H1 (cell line): Measurements from ENCODE around the gene FOXE1. TPM values are rescaled to one million over a fixed set of nuclear protein-coding genes. Genes with fewer than 3 reads are reported as not detected.

Source experiments
- EZH2 ChIP-seq: fragments of 200-600 bp; sonication (generic); IDR thresholded peaks from 2 replicates; pipeline ENCODE4 v1.7.1; 2012; ENCODE audit warnings: low read depth, mild to moderate bottlenecking, moderate library complexity, low read length, inconsistent platforms; ENCODE audit not compliant: severe bottlenecking
- KDM4A ChIP-seq: IDR thresholded peaks from one replicate; pipeline ENCODE4 v1.7.1; 2012; ENCODE audit warnings: low read depth, mild to moderate bottlenecking, moderate library complexity, low read length, inconsistent platforms; ENCODE audit not compliant: severe bottlenecking
- KDM5A ChIP-seq: fragments of 200-600 bp; IDR thresholded peaks from 2 replicates; pipeline ENCODE4 v1.7.1; 2012; ENCODE audit warnings: mild to moderate bottlenecking, low read length, inconsistent platforms, mixed read lengths
- NRF1 ChIP-seq: IDR thresholded peaks from 2 replicates; pipeline ENCODE4 v1.6.1; 2011; ENCODE audit warnings: mild to moderate bottlenecking, low read depth, low read length, improper control_type of control experiment
- RXRA ChIP-seq: IDR thresholded peaks from 2 replicates; pipeline ENCODE4 v1.6.1; 2011; ENCODE audit warnings: low read depth, mild to moderate bottlenecking, low read length, moderate library complexity; ENCODE audit not compliant: insufficient read depth
- SP1 ChIP-seq: IDR thresholded peaks from 2 replicates; pipeline ENCODE4 v1.6.1; 2011; ENCODE audit warnings: low read depth, low read length
- YY1 ChIP-seq: IDR thresholded peaks from 2 replicates; pipeline ENCODE4 v1.6.1; 2011; ENCODE audit warnings: low read depth, mild to moderate bottlenecking, low read length
- polyA plus RNA-seq, 7 experiments: library from polyadenylated mRNA; depleted of rRNA in 3 of 7; stranded (reverse) in 5 of 7; unstranded in 2 of 7; fragments of >200 nt in 5 of 7; fragments of 200-250 nt in 2 of 7; gene quantifications; 1 replicate in 5 of 7; 2 replicates in 1 of 7; 4 replicates in 1 of 7; pipeline versions ENCODE4 v1.2.1 to v1.2.3, GENCODE V29; 2011 to 2013; ENCODE audit warnings: missing spikeins in 2 of 7, mixed read lengths in 2 of 7
- total RNA-seq: library from RNA; stranded (reverse); fragmentation: NEBNext Ultra II Directional; extraction: Animal tissue kit (Norgen Biotek cat#: 25700); gene quantifications from 2 replicates; pipeline ENCODE4 v1.2.1, GENCODE V29; 2021

FOXE1 gene
- total and polyA plus RNA-seq, 2 of the 8 experiments (the other 6 are each of a cell fraction or from before 2014, with no cell fraction given) = 0.03 TPM; not detected in 1

GRCh38 chr9:97853844-97854695 lies 1.0 kb downstream of the FOXE1 start (continued):
- TF ChIP-seq EZH2 (peak; percentile 47), KDM5A (no peak), SP1 (no peak), NRF1 (peak; percentile 42), KDM4A (peak; percentile 5), YY1 (peak; percentile 32; the same call in 1 of the 2 replicates), RXRA (no peak)
- TF ChIP-seq, all 59 proteins: peak for 7
